Esophagus squamous epithelium (tissue), 4 donors: ENCODE measurements around the gene FSTL4.

Source experiments
- CTCF ChIP-seq, 6 experiments: fragments of 450-650 bp in 4 of 6; fragments of 200-600 bp in 2 of 6; sonication (generic) in 2 of 6; IDR thresholded peaks; one replicate each; pipeline ENCODE4 v1.5.1; 2016 to 2019; ENCODE audit warnings: antibody characterized with exemption in 6 of 6, mild to moderate bottlenecking in 4 of 6, moderate library complexity in 4 of 6
- POLR2A ChIP-seq, 4 donors: fragments of 450-650 bp; IDR thresholded peaks; one replicate each; pipeline ENCODE4 v1.6.1; 2017; ENCODE audit warnings: antibody characterized with exemption in 4 of 4, mild to moderate bottlenecking in 4 of 4, moderate library complexity in 3 of 4

- TF ChIP-seq CTCF (IDR thresholded peaks at IDR 0.05) = no peak
- TF ChIP-seq POLR2A (IDR thresholded peaks at IDR 0.05) = no peak
Observed at GRCh38 chr5:133289686-133290367, 322.5 kb downstream of the FSTL4 start.
